GM15510 (cell line): ENCODE measurements around the gene TMEM9.

ENCODE experiments used
- POLR2A ChIP-seq: IDR thresholded peaks from 3 replicates; pipeline ENCODE4 v1.6.1; 2011; ENCODE audit warnings: borderline replicate concordance; ENCODE audit not compliant: insufficient read length; ENCODE audit errors: extremely low read depth

The TMEM9 gene

GRCh38 chr1:201095581-201095980, 58.7 kb downstream of the TMEM9 start:
- no peak for TF ChIP-seq POLR2A

- TF ChIP-seq POLR2A: no peak
Observed at GRCh38 chr1:201094832-201095231, 59.4 kb downstream of the TMEM9 start.

- TF ChIP-seq POLR2A: no peak
Observed at GRCh38 chr1:201093962-201094361, 60.3 kb downstream of the TMEM9 start.

- no peak for TF ChIP-seq POLR2A
Observed at GRCh38 chr1:201093561-201093960, 60.7 kb downstream of the TMEM9 start.

- TF ChIP-seq POLR2A: no peak
Observed at GRCh38 chr1:201092738-201093137, 61.5 kb downstream of the TMEM9 start.

GRCh38 chr1:201091256-201091655, 63.0 kb downstream of the TMEM9 start:
- no peak for TF ChIP-seq POLR2A

GRCh38 chr1:201090541-201090940, 63.7 kb downstream of the TMEM9 start:
- TF ChIP-seq POLR2A: no peak

GRCh38 chr1:201089596-201089995, 64.7 kb downstream of the TMEM9 start:
- no peak for TF ChIP-seq POLR2A

- no peak for TF ChIP-seq POLR2A
Observed at GRCh38 chr1:201088901-201089525, 65.3 kb downstream of the TMEM9 start.

- TF ChIP-seq POLR2A: no peak
Observed at GRCh38 chr1:201088395-201088794, 65.9 kb downstream of the TMEM9 start.

- no peak for TF ChIP-seq POLR2A
Observed at GRCh38 chr1:201085902-201086735, 68.2 kb downstream of the TMEM9 start.
